HG03575 (cell line): ENCODE data around the gene MACROH2A1.

ENCODE experiments used
- ATAC-seq: cut with Tn5 transposase; IDR thresholded peaks from one replicate; pipeline ENCODE4 v1.9.1; 2021; ENCODE audit not compliant: unreplicated experiment, insufficient number of reproducible peaks, low FRiP score; ENCODE audit errors: extremely low read depth

MACROH2A1 gene

GRCh38 chr5:135384898-135385297 is 14.1 kb downstream of the MACROH2A1 start:
- ATAC-seq, result no peak

DNA sequence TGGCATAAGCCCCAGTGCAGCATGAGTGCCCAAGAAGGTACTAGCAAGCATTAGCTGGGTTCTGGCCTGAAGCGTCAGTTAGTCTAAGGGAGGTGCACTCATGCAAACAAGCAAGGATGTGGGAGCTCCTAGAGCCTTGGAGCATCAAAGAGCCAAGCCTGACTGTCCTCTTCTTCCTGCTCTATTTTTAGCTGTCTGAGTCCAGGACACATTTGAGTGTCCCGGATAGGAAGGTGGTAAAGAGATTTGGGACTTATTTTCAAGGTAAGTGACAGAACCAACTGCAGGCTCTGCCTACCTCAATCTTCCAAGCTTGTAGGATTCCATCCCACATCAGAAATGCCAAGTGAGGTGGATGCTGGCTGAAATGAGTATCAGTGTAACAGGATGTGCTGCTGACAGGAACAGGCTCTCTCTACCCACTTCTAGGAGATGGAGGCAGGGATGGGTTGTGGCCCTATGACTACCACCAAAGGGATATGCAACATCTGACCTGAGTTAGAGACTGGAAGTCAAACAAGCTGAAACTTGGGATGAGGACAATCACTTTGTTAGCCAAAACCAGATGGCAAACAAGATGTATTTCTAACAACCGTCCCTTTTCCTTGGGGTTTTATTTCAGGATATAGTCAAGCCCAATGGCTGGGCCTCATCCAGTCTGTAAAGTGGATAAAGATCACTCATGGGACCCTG is 15.1 kb downstream of the MACROH2A1 start:
- no peak for ATAC-seq

- no peak for ATAC-seq
These were observed 16.1 kb downstream of the MACROH2A1 start for GRCh38 chr5:135382981-135383380.

GRCh38 chr5:135382106-135382790 is 16.8 kb downstream of the MACROH2A1 start:
- no peak for ATAC-seq

DNA sequence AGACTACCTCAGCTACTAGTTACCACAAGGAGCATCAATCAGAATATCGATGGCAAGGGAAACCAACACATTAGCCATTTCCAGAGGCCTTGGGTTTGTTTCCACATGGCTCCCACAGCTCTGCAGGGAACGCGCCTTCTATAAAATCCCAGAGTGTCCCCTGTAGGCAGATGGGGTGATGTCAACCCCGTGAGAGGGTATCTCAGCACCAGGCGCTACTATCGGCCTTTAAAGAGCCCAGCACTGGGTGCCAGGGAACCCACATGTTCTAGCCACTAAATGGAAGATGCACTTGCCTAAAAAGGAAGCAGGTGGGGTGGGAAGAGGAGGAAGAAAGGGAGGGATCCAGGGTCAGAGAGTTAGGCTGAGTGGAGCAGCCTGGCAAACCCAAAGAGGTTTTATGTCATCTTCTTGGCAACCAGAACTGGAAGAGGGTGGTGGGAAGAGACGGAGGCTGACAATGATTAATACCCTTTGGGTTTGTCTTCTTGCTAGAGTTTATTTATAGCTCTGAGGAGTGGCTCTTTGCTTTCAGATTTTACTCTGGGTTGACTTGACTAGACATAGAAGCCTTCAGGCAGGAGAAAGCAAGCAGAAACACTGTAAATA is 19.9 kb downstream of the MACROH2A1 start:
- no peak for ATAC-seq

- ATAC-seq, result no peak
These were observed 21.0 kb downstream of the MACROH2A1 start for GRCh38 chr5:135377751-135378680.

DNA sequence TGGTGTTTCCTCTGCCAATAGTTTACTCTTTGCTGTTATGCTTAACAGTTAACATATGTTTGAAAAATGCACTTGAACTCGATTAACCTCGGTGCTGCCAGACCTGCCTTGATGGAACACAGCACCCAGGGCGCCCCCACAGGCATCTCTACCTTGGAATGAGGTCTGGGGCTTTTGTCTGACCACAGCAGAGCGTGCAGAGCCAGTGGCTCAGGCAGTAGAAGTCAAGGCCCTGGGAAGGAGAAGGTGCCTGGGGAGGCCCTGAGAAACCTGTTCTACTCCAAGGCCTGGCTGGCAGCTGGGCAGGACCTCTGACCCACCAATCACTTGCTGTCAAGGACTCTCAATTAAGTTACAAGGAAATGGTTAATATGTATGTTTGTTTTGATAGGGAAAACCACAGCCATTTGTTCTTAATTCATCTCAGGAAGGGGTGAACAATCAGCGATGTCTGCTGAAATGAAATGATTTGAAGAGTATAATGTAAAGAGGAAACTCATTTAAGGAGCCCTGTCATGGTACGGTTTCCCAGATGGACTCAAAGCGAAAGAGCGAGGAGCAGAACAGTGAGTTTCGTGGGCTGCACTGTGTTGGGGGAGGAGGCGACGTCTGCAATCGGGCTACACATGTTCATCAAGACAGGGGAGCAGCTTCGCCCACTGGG is 21.9 kb downstream of the MACROH2A1 start:
- no peak for ATAC-seq

DNA sequence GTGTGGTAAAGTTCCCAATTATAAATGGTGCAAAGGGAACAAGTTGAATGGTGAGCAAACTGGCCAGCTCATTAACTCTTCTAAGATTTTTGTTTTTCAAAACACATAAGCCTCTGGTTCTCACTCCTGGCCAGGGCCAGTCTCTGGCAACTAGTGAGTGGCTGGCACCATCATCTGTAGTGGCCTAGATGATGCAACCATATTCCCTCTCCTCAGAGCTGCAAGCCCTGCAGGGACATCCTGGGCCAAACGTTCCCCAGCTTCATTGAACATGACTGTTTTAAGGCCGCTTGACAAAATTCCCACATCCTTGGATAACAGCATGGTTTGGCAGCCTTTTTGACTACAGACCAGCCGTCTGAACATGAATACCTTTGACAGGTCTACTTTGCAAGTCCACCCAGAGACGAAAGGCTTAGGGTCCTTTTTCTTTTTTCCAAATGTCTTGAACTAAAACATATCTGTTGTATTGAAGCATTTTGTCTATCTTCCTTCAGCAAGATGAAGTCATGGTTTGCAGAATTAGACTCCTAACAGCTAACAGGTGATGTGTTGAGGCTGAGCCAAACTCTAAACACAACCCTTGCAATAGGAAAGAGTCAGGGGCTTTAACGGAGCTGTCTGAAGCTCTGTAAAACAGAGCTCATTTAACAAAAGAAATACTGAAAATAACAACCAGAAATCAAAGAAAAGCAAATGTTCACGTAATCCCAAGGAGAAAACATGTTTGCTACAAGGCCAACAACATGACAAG is 23.8 kb downstream of the MACROH2A1 start:
- no peak for ATAC-seq

DNA sequence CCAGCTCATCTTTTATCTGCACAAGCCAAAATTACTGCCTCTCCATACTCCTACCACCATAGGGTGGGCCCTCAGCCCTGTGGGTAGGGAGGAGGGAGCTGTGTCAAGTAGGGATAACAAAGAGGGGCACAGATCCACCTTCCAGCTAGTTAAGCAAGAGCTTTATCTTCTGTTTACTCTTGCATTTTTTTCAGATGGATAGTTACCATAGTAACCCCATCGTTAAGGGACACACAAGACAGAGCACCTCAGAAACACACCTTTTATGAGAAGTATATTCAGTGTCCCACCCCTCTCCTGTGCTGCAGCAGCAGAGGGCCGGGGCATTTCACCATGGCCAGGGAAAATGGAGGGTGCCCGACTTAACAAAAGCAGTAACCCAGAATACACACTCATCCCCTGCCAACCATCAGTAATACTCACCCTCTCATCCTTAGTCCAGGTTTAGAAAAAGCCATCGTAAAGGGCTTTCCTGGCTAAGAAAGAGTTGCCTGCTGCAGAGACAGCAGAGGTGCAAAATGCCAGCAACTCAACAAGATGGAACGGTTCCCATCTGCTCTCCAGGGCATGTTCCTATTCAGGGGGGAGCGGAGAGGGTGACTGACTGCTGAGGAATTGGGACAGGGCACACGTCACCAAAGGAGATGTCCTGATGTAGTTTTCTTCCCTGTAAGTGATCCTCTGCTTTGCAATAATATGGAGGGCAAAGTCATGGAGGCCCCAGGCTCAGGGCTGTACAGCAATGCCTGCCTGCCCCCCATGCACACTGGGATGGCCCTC is 25.1 kb downstream of the MACROH2A1 start:
- no peak for ATAC-seq

DNA sequence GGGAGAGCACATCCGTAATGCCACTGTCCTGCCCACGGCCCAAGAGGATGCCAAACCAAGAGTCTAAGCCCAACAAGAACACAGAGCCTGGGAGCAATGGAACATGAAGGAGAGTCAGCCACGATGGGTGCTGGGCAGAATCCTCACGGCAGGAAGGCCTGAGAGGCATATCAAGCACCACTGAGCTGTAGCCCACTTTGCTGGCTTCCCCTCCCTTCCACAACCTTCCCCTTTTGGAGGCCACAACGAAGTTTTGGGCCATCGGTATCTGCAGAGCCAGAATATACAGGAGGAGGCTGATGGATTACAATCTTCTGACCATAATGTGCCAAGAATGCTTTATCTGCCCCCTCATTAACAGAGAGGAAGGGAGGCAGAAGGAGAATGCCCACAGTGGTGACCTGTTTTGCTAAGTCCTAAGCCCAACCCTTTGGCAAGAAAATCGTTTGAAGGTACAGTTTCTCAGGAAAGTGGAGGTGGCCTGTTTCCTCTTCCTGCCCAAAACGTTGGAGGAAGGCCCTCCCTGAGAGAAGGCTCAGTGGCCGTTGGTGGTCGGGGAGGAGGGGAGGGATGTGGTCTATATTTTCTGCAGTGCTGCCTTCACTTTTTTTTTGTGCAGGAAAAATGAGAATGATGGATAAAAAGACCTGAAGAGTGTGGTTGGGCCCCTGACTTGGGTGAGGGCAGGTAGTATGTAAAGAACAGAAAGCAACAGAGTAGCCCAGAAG is 26.2 kb downstream of the MACROH2A1 start:
- no peak for ATAC-seq

DNA sequence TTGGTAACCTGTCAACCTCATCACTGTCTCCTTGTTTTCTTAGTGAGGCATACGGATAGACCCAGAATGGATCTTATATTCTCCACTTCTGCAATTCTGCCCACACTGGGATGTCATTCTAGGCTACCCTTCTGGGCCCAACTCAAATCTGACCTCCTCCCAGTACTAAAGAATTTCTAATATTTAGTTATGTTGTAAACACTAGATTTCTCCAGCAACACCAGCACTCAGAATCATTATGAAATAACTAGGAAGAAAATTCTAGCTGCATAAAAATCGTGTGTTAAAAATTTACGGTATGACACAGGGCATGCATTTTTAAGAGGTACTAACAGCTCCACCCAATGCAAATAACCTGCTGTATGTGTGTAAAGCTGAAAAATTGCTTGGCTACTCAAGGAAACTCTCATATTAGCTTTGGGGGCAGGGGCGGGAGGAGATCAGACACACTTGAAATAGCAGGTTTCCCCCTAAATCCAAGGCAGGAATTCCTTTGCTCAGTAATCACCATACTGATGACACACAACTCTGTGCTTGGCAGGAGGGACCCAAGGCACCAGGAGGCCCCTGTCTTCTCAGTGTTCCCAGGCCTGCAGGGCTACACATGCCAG is 27.3 kb downstream of the MACROH2A1 start:
- ATAC-seq, result no peak

- ATAC-seq, result no peak
These were observed 29.1 kb downstream of the MACROH2A1 start for GRCh38 chr5:135369952-135370351.

- ATAC-seq, result no peak
These were observed 31.5 kb downstream of the MACROH2A1 start for GRCh38 chr5:135367554-135367953.

DNA sequence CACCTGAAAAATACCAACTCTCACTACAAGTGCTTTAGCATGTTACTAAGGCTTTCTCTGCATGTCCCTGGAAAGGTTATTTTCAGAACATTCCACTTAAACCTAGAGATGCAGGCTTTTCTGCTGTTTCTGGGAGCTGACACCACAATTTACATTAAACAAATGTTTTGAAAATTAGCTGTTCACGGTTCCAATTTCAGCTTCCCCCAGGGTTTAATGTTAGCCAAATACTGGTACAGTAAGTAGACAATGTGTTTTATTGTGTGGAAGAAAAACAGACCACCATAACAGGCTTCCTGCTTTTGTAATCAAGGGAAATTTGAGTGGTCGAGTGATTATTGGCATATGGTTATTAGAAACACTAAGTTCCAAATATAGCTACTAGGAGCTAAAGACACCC is 32.0 kb downstream of the MACROH2A1 start:
- no peak for ATAC-seq

DNA sequence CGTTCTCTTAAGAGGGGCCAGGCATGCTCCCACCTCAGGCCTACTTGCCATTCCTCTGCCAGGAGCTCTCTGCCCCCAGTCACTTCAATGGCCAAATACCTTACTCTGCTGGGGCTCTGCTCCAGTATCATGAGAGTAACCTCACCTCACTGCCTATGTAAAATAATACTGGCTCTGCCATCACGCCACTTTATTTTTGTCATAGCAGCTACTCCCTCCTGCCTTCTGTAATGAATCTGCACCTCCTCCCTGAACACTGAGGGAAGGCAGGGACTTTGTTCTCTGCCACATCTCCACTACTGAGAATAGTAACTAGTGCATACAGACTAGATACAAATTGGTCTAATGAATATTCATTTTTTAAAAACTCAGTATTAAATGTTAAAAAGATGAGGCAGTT is 33.8 kb downstream of the MACROH2A1 start:
- ATAC-seq, result no peak

GRCh38 chr5:135364421-135365262 is 34.4 kb downstream of the MACROH2A1 start:
- no peak for ATAC-seq
